BLaER1 treated with 17β-estradiol and CSF1 and Interleukin-3, amounts not matched to agents 10 nM and 100 nM (cell line): ENCODE measurements around the gene DCLK1.

Experiments
- H3K27ac ChIP-seq, 11 experiments: shearing (Covaris generic); formaldehyde crosslinking; 2 replicates each; pipeline ENCODE4 v1.8.1; 2022
- H3K27me3 ChIP-seq, 11 experiments: shearing (Covaris generic); formaldehyde crosslinking; 2 replicates each; pipeline ENCODE4 v1.8.1; 2022
- H3K36me3 ChIP-seq, 11 experiments: shearing (Covaris generic); formaldehyde crosslinking; 2 replicates each; pipeline ENCODE4 v1.8.1; 2022
- H3K4me1 ChIP-seq, 10 experiments: shearing (Covaris generic); formaldehyde crosslinking; 2 replicates each; pipeline ENCODE4 v1.8.1; 2022
- H3K4me2 ChIP-seq, 11 experiments: shearing (Covaris generic); formaldehyde crosslinking; 2 replicates each; pipeline ENCODE4 v1.8.1; 2022
- H3K4me3 ChIP-seq, 10 experiments: shearing (Covaris generic); formaldehyde crosslinking; 2 replicates each; pipeline ENCODE4 v1.8.1; 2022
- H3K9ac ChIP-seq, 11 experiments: shearing (Covaris generic); formaldehyde crosslinking; 2 replicates each; pipeline ENCODE4 v1.8.1; 2022
- H3K9me3 ChIP-seq, 11 experiments: shearing (Covaris generic); formaldehyde crosslinking; replicated peaks in 1 of 11; 2 replicates each; pipeline ENCODE4 v1.8.1; 2022
- H4K20me1 ChIP-seq, 11 experiments: shearing (Covaris generic); formaldehyde crosslinking; 2 replicates each; pipeline ENCODE4 v1.8.1; 2022
- Cebpa-rat ChIP-seq, 11 experiments: shearing (Covaris generic); IDR thresholded peaks; 2 replicates each; pipeline ENCODE4 v1.8.1; 2022

The DCLK1 gene

GRCh38 chr13:36131222-36131930 lies at the start of gene DCLK1:
DCLK1 (minus strand) TSS chr13:36131382.
- H3K27ac ChIP-seq, result no peak within 1 kb of the TSS
- no peaks in the 10 kb centered on the region for H3K27me3 ChIP-seq
- H3K9ac ChIP-seq, result no peak within 1 kb of the TSS
- no peak within 1 kb of the TSS for H3K4me2 ChIP-seq
- peaks cover 0 to 18% (median 14%) of the 10 kb centered on the region in 11 experiments; a peak in 13 of 22 replicates for H3K9me3 ChIP-seq
- no peak for TF ChIP-seq Cebpa-rat (IDR thresholded peaks at IDR 0.05)
- no peak within 1 kb of the TSS for H3K4me3 ChIP-seq
- no peaks in the 10 kb centered on the region for H3K36me3 ChIP-seq
- no peaks in the 10 kb centered on the region for H4K20me1 ChIP-seq
- peaks cover 0 to 4% (median 0%) of the 10 kb centered on the region in 10 experiments; a peak in 1 of 20 replicates for H3K4me1 ChIP-seq

DNA sequence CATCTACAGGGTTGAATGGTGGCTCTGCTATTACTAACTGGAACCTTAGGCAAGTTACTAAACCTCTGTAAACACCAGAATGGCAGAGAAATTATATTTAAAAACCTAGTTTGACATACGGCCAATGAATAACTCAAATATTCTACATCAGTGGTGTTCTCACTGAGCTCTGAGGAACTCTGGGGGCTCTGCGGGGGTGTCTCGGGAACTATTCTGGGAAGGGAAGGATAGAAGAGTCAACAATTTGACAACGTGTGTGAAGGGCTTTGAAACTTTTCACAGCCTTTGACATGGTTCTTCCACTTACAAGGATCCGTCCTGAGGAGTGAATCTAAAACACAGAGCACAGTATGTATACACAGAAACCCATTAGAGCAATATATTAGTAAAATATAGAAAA lies 44.4 kb upstream of the DCLK1 start:
- no peak for TF ChIP-seq Cebpa-rat (IDR thresholded peaks at IDR 0.05)
- Histone ChIP-seq H3K27ac (no peak overlapping the region), H3K9me3 (no peaks in the 10 kb centered on the region), H3K36me3 (no peaks in the 10 kb centered on the region), H3K4me1 (no peaks in the 10 kb centered on the region), H3K4me2 (no peak overlapping the region), H4K20me1 (no peaks in the 10 kb centered on the region), H3K27me3 (no peaks in the 10 kb centered on the region), H3K4me3 (no peak overlapping the region), H3K9ac (no peak overlapping the region)

GRCh38 chr13:36174923-36175322 lies 43.7 kb upstream of the DCLK1 start:
- no peaks in the 10 kb centered on the region for H3K4me1 ChIP-seq
- no peak overlapping the region for H3K27ac ChIP-seq
- H3K9ac ChIP-seq, result no peak overlapping the region
- H4K20me1 ChIP-seq, result no peaks in the 10 kb centered on the region
- H3K4me3 ChIP-seq, result no peak overlapping the region
- H3K27me3 ChIP-seq, result no peaks in the 10 kb centered on the region
- H3K36me3 ChIP-seq, result no peaks in the 10 kb centered on the region
- H3K9me3 ChIP-seq, result no peaks in the 10 kb centered on the region
- no peak overlapping the region for H3K4me2 ChIP-seq
- TF ChIP-seq Cebpa-rat (IDR thresholded peaks at IDR 0.05), result no peak

DNA sequence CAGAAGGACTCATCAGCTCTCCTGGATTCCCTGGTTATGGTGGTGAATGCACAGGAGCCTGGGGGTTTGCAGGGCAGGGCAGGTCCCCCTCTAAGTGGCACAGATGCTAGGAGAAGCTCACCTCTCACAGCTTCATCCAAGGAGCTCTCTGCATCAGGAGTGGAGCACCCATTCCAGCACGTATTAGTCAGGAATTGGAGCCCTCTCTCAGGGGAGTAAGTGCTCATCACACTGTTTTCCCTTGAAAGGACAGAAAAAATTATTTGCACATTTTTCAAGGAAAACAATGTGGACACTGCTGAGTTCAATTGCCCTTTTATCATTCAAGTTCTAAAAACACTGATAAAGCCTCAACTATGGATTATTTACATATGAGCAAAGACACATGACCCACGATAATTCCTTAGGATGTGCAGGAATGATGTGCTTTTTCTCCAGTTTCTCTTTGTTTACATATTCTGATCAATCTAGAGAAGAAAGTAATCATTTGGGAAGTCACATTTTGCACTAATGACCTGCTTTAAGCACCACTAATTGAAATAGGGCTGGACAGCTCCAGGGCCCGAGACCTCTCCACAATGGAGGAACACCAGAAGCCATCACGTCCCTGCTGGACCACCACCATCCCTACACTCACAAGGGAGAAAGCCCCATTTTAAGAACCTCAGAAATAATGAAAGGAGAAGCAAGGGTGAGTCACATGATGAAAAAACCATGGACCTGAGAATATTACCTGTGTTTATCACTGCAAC lies 42.6 kb upstream of the DCLK1 start:
- Histone ChIP-seq H3K27ac (no peak overlapping the region), H3K36me3 (no peaks in the 10 kb centered on the region), H3K9ac (no peak overlapping the region), H3K27me3 (no peaks in the 10 kb centered on the region), H3K9me3 (no peaks in the 10 kb centered on the region), H4K20me1 (no peaks in the 10 kb centered on the region), H3K4me3 (no peak overlapping the region), H3K4me2 (no peak overlapping the region), H3K4me1 (no peaks in the 10 kb centered on the region)
- TF ChIP-seq Cebpa-rat (IDR thresholded peaks at IDR 0.05), result no peak

DNA sequence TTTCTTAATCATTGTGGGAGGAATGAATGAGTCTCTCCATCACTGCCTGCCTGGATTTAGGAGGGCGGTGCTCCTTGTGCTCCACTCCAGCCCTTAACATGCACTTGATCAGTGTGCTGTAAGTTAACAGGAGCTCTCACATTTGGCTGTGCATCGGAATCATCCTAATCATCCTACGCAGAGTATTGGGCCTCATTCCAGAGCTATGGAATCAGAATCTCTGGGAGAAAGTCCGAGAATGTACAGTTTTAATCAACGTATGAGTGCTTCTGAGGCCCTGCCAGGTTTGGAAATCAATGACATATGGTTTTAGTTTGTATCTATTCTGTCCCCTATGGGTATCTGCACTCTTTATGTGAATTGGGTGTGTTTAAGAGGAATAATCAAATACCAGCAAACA lies 34.9 kb upstream of the DCLK1 start:
- Histone ChIP-seq H3K9me3 (no peaks in the 10 kb centered on the region), H3K27me3 (no peaks in the 10 kb centered on the region), H3K4me1 (peaks cover 0 to 11% (median 0%) of the 10 kb centered on the region in 10 experiments; a peak in 4 of 20 replicates), H4K20me1 (no peaks in the 10 kb centered on the region), H3K27ac (no peak overlapping the region), H3K4me3 (no peak overlapping the region), H3K9ac (no peak overlapping the region), H3K36me3 (no peaks in the 10 kb centered on the region), H3K4me2 (no peak overlapping the region)
- no peak for TF ChIP-seq Cebpa-rat (IDR thresholded peaks at IDR 0.05)

DNA sequence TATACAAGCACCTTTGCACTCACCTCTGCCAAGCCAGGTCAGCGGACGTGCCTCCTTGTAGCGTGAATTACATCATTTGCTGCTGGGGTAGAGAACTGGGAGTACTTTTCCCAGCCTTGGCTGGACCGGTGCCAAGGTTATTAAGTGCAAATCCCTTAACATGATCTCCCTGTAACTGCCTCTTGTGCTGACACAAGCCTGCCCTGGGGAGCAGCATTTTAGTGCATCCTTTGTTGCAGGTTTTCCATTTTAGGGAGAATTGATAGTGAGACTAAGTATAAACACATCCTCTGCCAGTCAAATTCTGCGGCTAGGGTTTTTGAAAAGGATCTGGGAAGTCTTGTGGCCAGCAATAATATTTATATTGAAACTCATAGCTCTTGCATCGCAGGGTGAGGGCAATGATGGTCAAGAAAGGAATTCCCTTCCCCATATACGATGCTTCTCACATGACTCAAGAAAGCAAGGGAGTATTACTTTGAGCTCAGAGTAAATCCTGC lies 32.7 kb upstream of the DCLK1 start:
- H4K20me1 ChIP-seq, result no peaks in the 10 kb centered on the region
- H3K4me2 ChIP-seq, result no peak overlapping the region
- H3K9ac ChIP-seq, result no peak overlapping the region
- H3K27me3 ChIP-seq, result no peaks in the 10 kb centered on the region
- H3K36me3 ChIP-seq, result no peaks in the 10 kb centered on the region
- no peak overlapping the region for H3K4me3 ChIP-seq
- H3K4me1 ChIP-seq, result peaks cover 0 to 15% (median 0%) of the 10 kb centered on the region in 10 experiments; a peak in 4 of 20 replicates
- no peak overlapping the region for H3K27ac ChIP-seq
- H3K9me3 ChIP-seq, result no peaks in the 10 kb centered on the region
- no peak for TF ChIP-seq Cebpa-rat (IDR thresholded peaks at IDR 0.05)

DNA sequence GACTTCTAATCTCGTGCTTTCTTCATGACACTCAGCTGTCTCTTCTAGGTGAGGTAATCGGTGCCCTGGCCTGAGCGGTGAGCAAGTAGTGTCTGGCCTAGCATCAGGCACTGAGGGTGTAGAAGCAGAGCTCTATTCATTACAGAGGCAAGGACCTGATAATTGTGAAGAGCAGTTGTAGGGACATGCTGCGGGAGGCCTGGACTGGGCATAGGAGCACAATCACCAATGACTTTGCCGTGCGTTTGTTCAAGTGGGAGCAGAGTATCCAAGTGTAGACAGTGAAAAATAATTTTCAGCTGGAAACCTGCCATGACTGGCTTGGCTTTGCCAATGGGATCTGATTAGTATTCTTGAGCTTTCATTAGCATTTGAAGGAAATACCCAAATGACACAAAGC lies 32.1 kb upstream of the DCLK1 start:
- Histone ChIP-seq H3K27me3 (no peaks in the 10 kb centered on the region), H3K9ac (no peak overlapping the region), H3K36me3 (no peaks in the 10 kb centered on the region), H3K4me2 (no peak overlapping the region), H4K20me1 (no peaks in the 10 kb centered on the region), H3K27ac (no peak overlapping the region), H3K4me1 (peaks cover 0 to 15% (median 0%) of the 10 kb centered on the region in 10 experiments; a peak in 4 of 20 replicates), H3K9me3 (no peaks in the 10 kb centered on the region), H3K4me3 (no peak overlapping the region)
- TF ChIP-seq Cebpa-rat (IDR thresholded peaks at IDR 0.05), result no peak

GRCh38 chr13:36160297-36160696 lies 29.1 kb upstream of the DCLK1 start:
- no peak overlapping the region for H3K4me2 ChIP-seq
- no peaks in the 10 kb centered on the region for H3K27me3 ChIP-seq
- H3K9me3 ChIP-seq, result no peaks in the 10 kb centered on the region
- no peaks in the 10 kb centered on the region for H4K20me1 ChIP-seq
- H3K9ac ChIP-seq, result no peak overlapping the region
- peaks cover 0 to 15% (median 0%) of the 10 kb centered on the region in 10 experiments; a peak in 4 of 20 replicates for H3K4me1 ChIP-seq
- TF ChIP-seq Cebpa-rat (IDR thresholded peaks at IDR 0.05), result no peak
- H3K36me3 ChIP-seq, result no peaks in the 10 kb centered on the region
- no peak overlapping the region for H3K4me3 ChIP-seq
- H3K27ac ChIP-seq, result no peak overlapping the region

- H3K4me1 ChIP-seq, result peaks cover 0 to 15% (median 0%) of the 10 kb centered on the region in 10 experiments; a peak in 4 of 20 replicates
- no peak overlapping the region for H3K9ac ChIP-seq
- no peak overlapping the region for H3K4me2 ChIP-seq
- H3K27me3 ChIP-seq, result no peaks in the 10 kb centered on the region
- H3K4me3 ChIP-seq, result no peak overlapping the region
- peaks cover 0 to 7% (median 0%) of the 10 kb centered on the region in 11 experiments; a peak in 1 of 22 replicates for H3K9me3 ChIP-seq
- no peaks in the 10 kb centered on the region for H3K36me3 ChIP-seq
- no peaks in the 10 kb centered on the region for H4K20me1 ChIP-seq
- TF ChIP-seq Cebpa-rat (IDR thresholded peaks at IDR 0.05), result no peak
- H3K27ac ChIP-seq, result no peak overlapping the region
These were observed 27.4 kb upstream of the DCLK1 start for GRCh38 chr13:36158611-36159010.
